Neural progenitor cell (in vitro differentiated cells): ENCODE results near the gene PSD4. TPM values are rescaled to one million over a fixed set of nuclear protein-coding genes. Genes with fewer than 3 reads are reported as not detected.

Source experiments
- DNase-seq: peaks from one replicate; pipeline ENCODE4 v3.0.0-alpha.2; 2016; ENCODE audit warnings: low spot score
- H2AFZ ChIP-seq: fragments of 200-600 bp; sonication (generic); replicated peaks from 2 replicates; pipeline ENCODE4 v1.6.1; 2016; ENCODE audit warnings: antibody characterized with exemption
- H3F3A ChIP-seq: fragments of 200-600 bp; sonication (generic); 2 replicates; pipeline ENCODE4 v1.6.1; 2016; ENCODE audit warnings: antibody characterized with exemption, low read depth
- H3K27ac ChIP-seq: fragments of 200-600 bp; sonication (generic); 2 replicates; pipeline ENCODE4 v1.5.1; 2016; ENCODE audit warnings: mild to moderate bottlenecking
- H3K27me3 ChIP-seq: fragments of 200-600 bp; sonication (generic); 2 replicates; pipeline ENCODE4 v1.6.1; 2016; ENCODE audit warnings: mild to moderate bottlenecking, moderate library complexity
- H3K36me3 ChIP-seq: fragments of 200-600 bp; sonication (generic); 2 replicates; pipeline ENCODE4 v1.5.1; 2016
- H3K4me1 ChIP-seq: fragments of 200-600 bp; sonication (generic); 2 replicates; pipeline ENCODE4 v1.6.1; 2016; ENCODE audit warnings: mixed run types
- H3K4me2 ChIP-seq: fragments of 200-600 bp; sonication (generic); 2 replicates; pipeline ENCODE4 v1.6.1; 2016
- H3K4me3 ChIP-seq: fragments of 200-600 bp; sonication (generic); 2 replicates; pipeline ENCODE4 v1.5.1; 2016
- H3K79me2 ChIP-seq: fragments of 200-600 bp; sonication (generic); 2 replicates; pipeline ENCODE4 v1.6.1; 2016; ENCODE audit warnings: low read depth
- H3K9ac ChIP-seq: fragments of 200-600 bp; sonication (generic); 2 replicates; pipeline ENCODE4 v1.6.1; 2016
- H3K9me3 ChIP-seq: fragments of 200-600 bp; sonication (generic); 2 replicates; pipeline ENCODE4 v1.5.1; 2016; ENCODE audit warnings: low read depth
- H4K20me1 ChIP-seq: fragments of 200-600 bp; sonication (generic); 2 replicates; pipeline ENCODE4 v1.6.1; 2016; ENCODE audit warnings: low read depth
- H3K27ac Mint-ChIP-seq: 3 replicates; pipeline ENCODE4 v1.8.0; 2021; ENCODE audit warnings: mixed read lengths
- H3K27me3 Mint-ChIP-seq: 2 replicates; pipeline ENCODE4 v1.8.0; 2022; ENCODE audit warnings: low read depth, mild to moderate bottlenecking, inconsistent platforms, moderate library complexity, mixed read lengths; ENCODE audit not compliant: insufficient read depth
- H3K36me3 Mint-ChIP-seq: 3 replicates; pipeline ENCODE4 v1.8.0; 2021; ENCODE audit warnings: mixed read lengths
- H3K4me1 Mint-ChIP-seq: 3 replicates; pipeline ENCODE4 v1.8.0; 2021; ENCODE audit warnings: mixed read lengths
- H3K4me3 Mint-ChIP-seq: 3 replicates; pipeline ENCODE4 v1.8.0; 2021; ENCODE audit warnings: mild to moderate bottlenecking, moderate library complexity, mixed read lengths
- H3K9me3 Mint-ChIP-seq: 3 replicates; pipeline ENCODE4 v1.8.0; 2020; ENCODE audit warnings: mixed read lengths
- EZH2 ChIP-seq: fragments of 200-600 bp; sonication (generic); IDR thresholded peaks from 2 replicates; pipeline ENCODE4 v1.6.1; 2017; ENCODE audit warnings: antibody characterized with exemption, mild to moderate bottlenecking, moderate library complexity
- EZH2phosphoT487 ChIP-seq: fragments of 200-600 bp; sonication (generic); IDR thresholded peaks from 2 replicates; pipeline ENCODE4 v1.6.1; 2017; ENCODE audit warnings: antibody characterized with exemption
- total RNA-seq: library from RNA; depleted of rRNA; stranded (reverse); fragments of >200 nt; gene quantifications from 2 replicates; pipeline ENCODE4 v1.2.3, GENCODE V29; 2015; ENCODE audit warnings: low replicate concordance
- TF ChIP-seq, protein P1 (sequence below): fragments of 200-600 bp; sonication (generic); IDR thresholded peaks from 2 replicates; pipeline ENCODE4 v1.5.1; 2017; ENCODE audit warnings: antibody characterized with exemption, mild to moderate bottlenecking

The PSD4 gene
- total RNA-seq, 1 donor from 2014 or later = 0.02 TPM

- no peaks in the 10 kb centered on the region for H3K9me3 ChIP-seq
- H4K20me1 ChIP-seq = no peaks in the 10 kb centered on the region
- no peaks in the 10 kb centered on the region for H3K27me3 ChIP-seq
- H3K4me2 ChIP-seq = no peak overlapping the region
- H3K4me3 ChIP-seq = no peak overlapping the region
- TF ChIP-seq EZH2 = no peak
- TF ChIP-seq, protein P1, sequence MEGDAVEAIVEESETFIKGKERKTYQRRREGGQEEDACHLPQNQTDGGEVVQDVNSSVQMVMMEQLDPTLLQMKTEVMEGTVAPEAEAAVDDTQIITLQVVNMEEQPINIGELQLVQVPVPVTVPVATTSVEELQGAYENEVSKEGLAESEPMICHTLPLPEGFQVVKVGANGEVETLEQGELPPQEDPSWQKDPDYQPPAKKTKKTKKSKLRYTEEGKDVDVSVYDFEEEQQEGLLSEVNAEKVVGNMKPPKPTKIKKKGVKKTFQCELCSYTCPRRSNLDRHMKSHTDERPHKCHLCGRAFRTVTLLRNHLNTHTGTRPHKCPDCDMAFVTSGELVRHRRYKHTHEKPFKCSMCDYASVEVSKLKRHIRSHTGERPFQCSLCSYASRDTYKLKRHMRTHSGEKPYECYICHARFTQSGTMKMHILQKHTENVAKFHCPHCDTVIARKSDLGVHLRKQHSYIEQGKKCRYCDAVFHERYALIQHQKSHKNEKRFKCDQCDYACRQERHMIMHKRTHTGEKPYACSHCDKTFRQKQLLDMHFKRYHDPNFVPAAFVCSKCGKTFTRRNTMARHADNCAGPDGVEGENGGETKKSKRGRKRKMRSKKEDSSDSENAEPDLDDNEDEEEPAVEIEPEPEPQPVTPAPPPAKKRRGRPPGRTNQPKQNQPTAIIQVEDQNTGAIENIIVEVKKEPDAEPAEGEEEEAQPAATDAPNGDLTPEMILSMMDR = no peak
- TF ChIP-seq EZH2phosphoT487 = no peak
- no peaks in the 10 kb centered on the region for H3F3A ChIP-seq
- Mint-ChIP-seq H3K27me3 (peaks cover 25% of the 10 kb centered on the region), H3K9me3 (peaks cover 4% of the 10 kb centered on the region), H3K27ac (peak overlapping the region; percentile 9), H3K4me3 (no peak overlapping the region), H3K36me3 (peaks cover 8% of the 10 kb centered on the region), H3K4me1 (peaks cover 33% of the 10 kb centered on the region)
- H3K27ac ChIP-seq = no peak overlapping the region
- DNase-seq = no peak
- no peaks in the 10 kb centered on the region for H3K36me3 ChIP-seq
- H3K4me1 ChIP-seq = peaks cover 16% of the 10 kb centered on the region
- no peaks in the 10 kb centered on the region for H3K79me2 ChIP-seq
- H3K9ac ChIP-seq = no peak overlapping the region
- H2AFZ ChIP-seq = no peak overlapping the region
Measured at GRCh38 chr2:113245276-113245711, 71.5 kb downstream of the PSD4 start.

DNA sequence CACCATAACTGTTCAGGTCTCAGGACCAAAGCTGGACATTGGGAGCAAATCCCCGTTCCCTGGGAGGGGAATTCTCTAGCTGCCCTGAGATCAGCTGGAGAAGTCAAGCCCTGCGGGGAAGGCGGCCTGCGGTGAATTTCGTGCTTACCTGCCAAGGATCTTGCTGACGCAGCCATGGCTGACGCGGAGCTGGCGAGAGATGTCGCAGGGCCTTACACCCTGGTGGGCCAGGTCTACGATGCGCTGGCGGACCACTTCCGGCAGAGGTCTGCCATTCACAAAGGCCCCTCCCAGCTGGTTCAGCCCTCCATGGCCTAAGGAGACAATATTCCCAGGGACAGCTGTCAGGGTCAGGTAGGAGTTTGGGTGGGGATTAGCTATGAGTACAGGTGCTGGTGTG is 72.8 kb downstream of the PSD4 start:
- Histone ChIP-seq H3F3A (no peaks in the 10 kb centered on the region), H3K36me3 (no peaks in the 10 kb centered on the region), H2AFZ (no peak overlapping the region), H3K27ac (no peak overlapping the region), H4K20me1 (no peaks in the 10 kb centered on the region), H3K4me2 (no peak overlapping the region), H3K27me3 (no peaks in the 10 kb centered on the region), H3K4me3 (no peak overlapping the region), H3K9ac (no peak overlapping the region), H3K9me3 (no peaks in the 10 kb centered on the region), H3K79me2 (no peaks in the 10 kb centered on the region), H3K4me1 (peaks cover 16% of the 10 kb centered on the region)
- Mint-ChIP-seq H3K9me3 (peaks cover 7% of the 10 kb centered on the region), H3K4me1 (peaks cover 25% of the 10 kb centered on the region), H3K36me3 (peaks cover 9% of the 10 kb centered on the region), H3K27me3 (peaks cover 22% of the 10 kb centered on the region), H3K4me3 (no peak overlapping the region), H3K27ac (no peak overlapping the region)
- TF ChIP-seq, protein P1 = no peak
- TF ChIP-seq EZH2 (no peak), EZH2phosphoT487 (no peak)
- no peak for DNase-seq

- Histone ChIP-seq H2AFZ (peak overlapping the region; percentile 75), H3K79me2 (no peaks in the 10 kb centered on the region), H4K20me1 (no peaks in the 10 kb centered on the region), H3K9ac (no peak overlapping the region), H3K36me3 (no peaks in the 10 kb centered on the region), H3F3A (no peaks in the 10 kb centered on the region), H3K27ac (no peak overlapping the region), H3K4me3 (no peak overlapping the region), H3K9me3 (no peaks in the 10 kb centered on the region), H3K27me3 (peaks cover 15% of the 10 kb centered on the region), H3K4me1 (peaks cover 16% of the 10 kb centered on the region), H3K4me2 (no peak overlapping the region)
- H3K4me3 Mint-ChIP-seq = no peak overlapping the region
- peak overlapping the region; percentile 43 for H3K27ac Mint-ChIP-seq
- peaks cover 7% of the 10 kb centered on the region for H3K9me3 Mint-ChIP-seq
- H3K4me1 Mint-ChIP-seq = peaks cover 21% of the 10 kb centered on the region
- H3K36me3 Mint-ChIP-seq = peaks cover 13% of the 10 kb centered on the region
- no peak for TF ChIP-seq EZH2
- TF ChIP-seq, protein P1 = peak; percentile 94
- H3K27me3 Mint-ChIP-seq = peaks cover 16% of the 10 kb centered on the region
- DNase-seq = peak; percentile 75
Measured at GRCh38 chr2:113248997-113249770, 75.4 kb downstream of the PSD4 start.
